GM21447 (cell line): Measurements from ENCODE around the gene OTOF.
"Not testable (repeated sequence)": the region's sequence is repeated elsewhere in the genome, so short reads cannot be mapped to it uniquely, and the experiment has no call there.

ENCODE experiments used
- ATAC-seq: cut with Tn5 transposase; IDR thresholded peaks from one replicate; pipeline ENCODE4 v1.9.1; 2021; ENCODE audit not compliant: unreplicated experiment

OTOF gene

GRCh38 chr2:26481706-26482105 is 3.8 kb upstream of the OTOF start:
- ATAC-seq = no peak

- no peak for ATAC-seq
These were observed 2.9 kb upstream of the OTOF start for GRCh38 chr2:26480566-26481423.

GRCh38 chr2:26479789-26480565 is 2.1 kb upstream of the OTOF start:
- no peak for ATAC-seq

GRCh38 chr2:26479131-26479788 is 1.3 kb upstream of the OTOF start:
- ATAC-seq = no peak

GRCh38 chr2:26478366-26478765 is 442 bp upstream of the OTOF start:
- no peak for ATAC-seq

- ATAC-seq = no peak
These were observed 606 bp downstream of the OTOF start for GRCh38 chr2:26477126-26477910.

- ATAC-seq = no peak
These were observed 2.0 kb downstream of the OTOF start for GRCh38 chr2:26475832-26476501.

GRCh38 chr2:26475037-26475436 is 2.9 kb downstream of the OTOF start:
- no peak for ATAC-seq

- no peak for ATAC-seq
These were observed 3.6 kb downstream of the OTOF start for GRCh38 chr2:26474261-26474785.

GRCh38 chr2:26473796-26474195 is 4.1 kb downstream of the OTOF start:
- ATAC-seq = no peak

- no peak for ATAC-seq
These were observed 4.9 kb downstream of the OTOF start for GRCh38 chr2:26472821-26473655.

- no peak for ATAC-seq
These were observed 5.9 kb downstream of the OTOF start for GRCh38 chr2:26471766-26472706.

GRCh38 chr2:26471289-26471688 is 6.6 kb downstream of the OTOF start:
- no peak for ATAC-seq

GRCh38 chr2:26470601-26471260 is 7.2 kb downstream of the OTOF start:
- no peak for ATAC-seq

GRCh38 chr2:26469955-26470354 is 8.0 kb downstream of the OTOF start:
- ATAC-seq = no peak

- no peak for ATAC-seq
These were observed 8.7 kb downstream of the OTOF start for GRCh38 chr2:26469092-26469710.

- ATAC-seq = not testable (repeated sequence)
These were observed 9.4 kb downstream of the OTOF start for GRCh38 chr2:26468544-26468943.
